ENCODE data around the gene SUSD5.
A peak's percentile ranks its signal among the peaks of the same experiment; 100 is the strongest.

The SUSD5 gene

DNA sequence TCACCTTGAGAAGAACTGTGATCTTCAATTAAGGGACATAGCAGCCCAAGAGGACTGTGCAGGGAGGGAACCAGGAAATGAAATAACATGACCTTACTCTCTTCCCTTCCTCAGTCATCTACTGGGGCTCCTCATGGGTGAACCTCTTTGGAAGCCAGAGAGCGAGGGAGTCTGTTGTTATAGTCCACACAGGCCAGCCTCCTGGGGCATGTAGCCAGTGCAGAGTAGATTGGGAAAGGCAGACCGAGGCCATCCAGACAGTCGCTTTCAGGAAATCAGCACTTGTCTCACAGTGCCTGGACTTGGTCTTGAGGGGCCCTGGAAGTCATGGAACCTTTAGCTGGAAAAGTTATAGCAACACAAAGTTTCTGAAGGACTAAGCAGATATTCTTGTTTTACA is 98.7 kb downstream of the SUSD5 start:
- Histone ChIP-seq H3K4me1 (ENCODE audit: control insufficient read depth, low read depth, low read length) (peaks cover 2% of the 10 kb centered on the region), H4K8ac (ENCODE audit: low read depth, low read length) (no peak overlapping the region), H3K79me2 (ENCODE audit: control insufficient read depth, insufficient read depth, low read length) (no peaks in the 10 kb centered on the region), H4K5ac (ENCODE audit: low read length) (no peak overlapping the region), H3K27me3 (ENCODE audit: insufficient read depth, low read length, poor library complexity) (no peaks in the 10 kb centered on the region), H3K18ac (ENCODE audit: low read length) (no peak overlapping the region), H3K9ac (ENCODE audit: low read length) (no peak overlapping the region), H2BK15ac (replicated peaks; ENCODE audit: low read depth) (no peak overlapping the region), H3K4ac (ENCODE audit: low read depth, low read length) (no peak overlapping the region), H3K56ac (ENCODE audit: low read length) (no peak overlapping the region), H2AK5ac (ENCODE audit: low read length) (no peak overlapping the region), H3K79me1 (ENCODE audit: low read length) (peaks cover 2% of the 10 kb centered on the region), H3K23ac (ENCODE audit: low read length) (no peak overlapping the region), H3K27ac (ENCODE audit: low read depth, low read length) (no peak overlapping the region), H2BK5ac (ENCODE audit: low read length) (no peak overlapping the region), H3K4me3 (ENCODE audit: low read length) (no peak overlapping the region), H3K4me2 (ENCODE audit: low read length) (no peak overlapping the region), H3K36me3 (ENCODE audit: control insufficient read depth, insufficient read depth, low read length) (no peaks in the 10 kb centered on the region), H2BK120ac (ENCODE audit: low read depth, low read length) (no peak overlapping the region)
- WGBS (ENCODE audit: extremely low coverage, insufficient coverage, low lambda C conversion rate): no CpG with 5 or more reads among the region's 3 CpGs
- no peak for DNase-seq

DNA sequence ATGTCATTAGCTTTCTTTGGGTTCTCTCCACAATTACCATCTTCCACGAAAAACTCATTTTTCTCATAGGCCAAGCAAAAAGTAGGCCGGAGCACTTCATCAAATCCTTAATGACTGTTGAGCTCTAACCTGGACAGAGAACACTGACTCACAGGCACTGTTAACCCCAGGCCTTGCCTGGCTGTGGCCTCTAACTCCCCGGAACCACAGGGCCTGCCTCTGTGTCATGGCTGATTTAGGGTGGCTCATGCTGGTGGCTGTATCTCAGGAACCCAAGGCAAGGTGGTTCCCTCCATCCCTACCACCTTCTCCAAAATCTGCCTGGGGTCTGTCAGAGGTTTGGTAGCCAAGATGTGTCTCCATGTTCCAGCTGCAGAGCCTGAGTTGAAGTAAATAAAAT is 101.1 kb downstream of the SUSD5 start:
- Histone ChIP-seq H2BK5ac (ENCODE audit: low read length) (no peak overlapping the region), H3K4ac (ENCODE audit: low read depth, low read length) (no peak overlapping the region), H3K18ac (ENCODE audit: low read length) (no peak overlapping the region), H2BK15ac (replicated peaks; ENCODE audit: low read depth) (no peak overlapping the region), H3K79me2 (ENCODE audit: control insufficient read depth, insufficient read depth, low read length) (no peaks in the 10 kb centered on the region), H2BK120ac (ENCODE audit: low read depth, low read length) (no peak overlapping the region), H3K9ac (ENCODE audit: low read length) (no peak overlapping the region), H3K4me1 (ENCODE audit: control insufficient read depth, low read depth, low read length) (peaks cover 2% of the 10 kb centered on the region), H3K23ac (ENCODE audit: low read length) (no peak overlapping the region), H3K4me2 (ENCODE audit: low read length) (no peak overlapping the region), H3K27me3 (ENCODE audit: insufficient read depth, low read length, poor library complexity) (no peaks in the 10 kb centered on the region), H3K27ac (ENCODE audit: low read depth, low read length) (no peak overlapping the region), H2AK5ac (ENCODE audit: low read length) (no peak overlapping the region), H3K4me3 (ENCODE audit: low read length) (no peak overlapping the region), H4K8ac (ENCODE audit: low read depth, low read length) (no peak overlapping the region), H3K56ac (ENCODE audit: low read length) (no peak overlapping the region), H4K5ac (ENCODE audit: low read length) (no peak overlapping the region), H3K36me3 (ENCODE audit: control insufficient read depth, insufficient read depth, low read length) (no peaks in the 10 kb centered on the region), H3K79me1 (ENCODE audit: low read length) (peaks cover 2% of the 10 kb centered on the region)
- WGBS (ENCODE audit: extremely low coverage, insufficient coverage, low lambda C conversion rate): no CpG with 5 or more reads among the region's 3 CpGs
- DNase-seq: no peak

DNA sequence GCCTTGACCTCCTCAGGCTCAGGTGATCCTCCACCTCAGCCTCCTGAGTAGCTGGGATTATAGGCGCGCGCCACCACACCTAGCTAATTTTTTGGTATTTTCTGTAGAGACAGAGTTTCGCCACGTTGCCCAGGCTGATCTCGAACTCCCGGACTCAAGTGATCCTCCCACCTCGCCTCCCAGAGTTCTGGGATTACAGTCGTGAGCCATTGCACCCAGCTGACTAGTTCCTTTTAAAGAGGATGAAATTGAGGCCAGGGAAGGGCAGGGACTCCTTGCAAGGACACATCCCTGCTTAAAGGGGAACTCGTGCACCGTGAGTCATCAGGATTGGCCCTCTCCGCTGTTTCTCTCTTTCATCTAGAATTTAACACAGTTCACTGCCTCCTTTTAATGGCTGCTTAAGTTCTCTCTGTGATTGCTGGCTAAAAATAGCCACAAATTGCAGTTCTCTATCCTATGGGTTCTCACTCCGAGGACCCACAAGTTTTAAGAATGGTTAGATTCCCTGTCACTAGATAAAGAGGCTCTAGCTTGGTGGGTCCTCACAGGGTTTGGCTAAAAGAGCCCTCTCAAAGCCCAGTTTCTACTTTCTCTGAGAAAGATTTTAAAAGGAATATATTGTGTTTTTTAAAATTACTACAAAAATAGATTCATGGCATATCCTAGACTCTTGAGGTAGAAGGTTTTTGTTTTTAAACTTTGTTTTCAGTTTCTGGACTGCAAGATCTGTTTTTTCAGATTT is 103.4 kb downstream of the SUSD5 start:
- no peak overlapping the region for H4K5ac ChIP-seq (ENCODE audit: low read length)
- no peak overlapping the region for H4K8ac ChIP-seq (ENCODE audit: low read depth, low read length)
- peak overlapping the region; percentile 18 for H3K56ac ChIP-seq (ENCODE audit: low read length)
- H3K79me2 ChIP-seq (ENCODE audit: control insufficient read depth, insufficient read depth, low read length): no peaks in the 10 kb centered on the region
- DNase-seq: peak; percentile 51
- no peak overlapping the region for H2BK15ac ChIP-seq (replicated peaks; ENCODE audit: low read depth)
- no peak overlapping the region for H3K4me3 ChIP-seq (ENCODE audit: low read length)
- H3K9ac ChIP-seq (ENCODE audit: low read length): peak overlapping the region; percentile 32
- no peak overlapping the region for H2AK5ac ChIP-seq (ENCODE audit: low read length)
- peaks cover 2% of the 10 kb centered on the region for H3K4me1 ChIP-seq (ENCODE audit: control insufficient read depth, low read depth, low read length)
- no peaks in the 10 kb centered on the region for H3K36me3 ChIP-seq (ENCODE audit: control insufficient read depth, insufficient read depth, low read length)
- H3K18ac ChIP-seq (ENCODE audit: low read length): no peak overlapping the region
- H2BK5ac ChIP-seq (ENCODE audit: low read length): no peak overlapping the region
- H3K79me1 ChIP-seq (ENCODE audit: low read length): peaks cover 2% of the 10 kb centered on the region
- peak overlapping the region; percentile 25 for H3K4me2 ChIP-seq (ENCODE audit: low read length)
- WGBS (ENCODE audit: extremely low coverage, insufficient coverage, low lambda C conversion rate): no CpG with 5 or more reads among the region's 13 CpGs
- no peaks in the 10 kb centered on the region for H3K27me3 ChIP-seq (ENCODE audit: insufficient read depth, low read length, poor library complexity)
- no peak overlapping the region for H3K23ac ChIP-seq (ENCODE audit: low read length)
- no peak overlapping the region for H3K4ac ChIP-seq (ENCODE audit: low read depth, low read length)
- H2BK120ac ChIP-seq (ENCODE audit: low read depth, low read length): no peak overlapping the region
- H3K27ac ChIP-seq (ENCODE audit: low read depth, low read length): peak overlapping the region; percentile 34

DNA sequence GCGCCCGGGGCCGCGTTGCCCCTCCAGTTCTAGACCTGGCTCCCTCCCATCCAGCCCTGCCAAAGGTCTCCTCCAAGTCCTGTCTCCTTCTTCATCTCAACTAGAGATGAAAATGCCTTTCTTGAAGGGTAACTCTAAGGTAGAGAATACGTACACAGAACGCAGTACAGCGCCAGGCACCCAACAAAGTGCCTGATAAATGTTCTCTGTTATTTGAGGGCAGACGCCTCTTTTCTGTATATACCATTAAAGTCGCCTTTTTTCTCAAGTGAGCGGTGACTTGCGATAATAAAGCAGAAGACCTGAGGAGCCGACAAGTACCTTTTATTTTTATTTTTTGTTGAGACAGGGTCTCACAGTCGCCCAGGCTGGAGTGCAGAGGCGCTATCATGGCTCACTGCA is 104.0 kb downstream of the SUSD5 start:
- Histone ChIP-seq H3K4me2 (ENCODE audit: low read length) (peak overlapping the region; percentile 8), H2BK5ac (ENCODE audit: low read length) (no peak overlapping the region), H2AK5ac (ENCODE audit: low read length) (no peak overlapping the region), H2BK120ac (ENCODE audit: low read depth, low read length) (no peak overlapping the region), H3K4me3 (ENCODE audit: low read length) (no peak overlapping the region), H3K79me1 (ENCODE audit: low read length) (peaks cover 1% of the 10 kb centered on the region), H3K18ac (ENCODE audit: low read length) (no peak overlapping the region), H3K27me3 (ENCODE audit: insufficient read depth, low read length, poor library complexity) (no peaks in the 10 kb centered on the region), H3K4ac (ENCODE audit: low read depth, low read length) (no peak overlapping the region), H3K9ac (ENCODE audit: low read length) (no peak overlapping the region), H3K4me1 (ENCODE audit: control insufficient read depth, low read depth, low read length) (peaks cover 2% of the 10 kb centered on the region), H3K79me2 (ENCODE audit: control insufficient read depth, insufficient read depth, low read length) (no peaks in the 10 kb centered on the region), H3K56ac (ENCODE audit: low read length) (no peak overlapping the region), H3K23ac (ENCODE audit: low read length) (no peak overlapping the region), H3K27ac (ENCODE audit: low read depth, low read length) (peak overlapping the region; percentile 34), H4K5ac (ENCODE audit: low read length) (no peak overlapping the region), H4K8ac (ENCODE audit: low read depth, low read length) (no peak overlapping the region), H2BK15ac (replicated peaks; ENCODE audit: low read depth) (no peak overlapping the region), H3K36me3 (ENCODE audit: control insufficient read depth, insufficient read depth, low read length) (no peaks in the 10 kb centered on the region)
- WGBS (ENCODE audit: extremely low coverage, insufficient coverage, low lambda C conversion rate): no CpG with 5 or more reads among the region's 14 CpGs
- no peak for DNase-seq

DNA sequence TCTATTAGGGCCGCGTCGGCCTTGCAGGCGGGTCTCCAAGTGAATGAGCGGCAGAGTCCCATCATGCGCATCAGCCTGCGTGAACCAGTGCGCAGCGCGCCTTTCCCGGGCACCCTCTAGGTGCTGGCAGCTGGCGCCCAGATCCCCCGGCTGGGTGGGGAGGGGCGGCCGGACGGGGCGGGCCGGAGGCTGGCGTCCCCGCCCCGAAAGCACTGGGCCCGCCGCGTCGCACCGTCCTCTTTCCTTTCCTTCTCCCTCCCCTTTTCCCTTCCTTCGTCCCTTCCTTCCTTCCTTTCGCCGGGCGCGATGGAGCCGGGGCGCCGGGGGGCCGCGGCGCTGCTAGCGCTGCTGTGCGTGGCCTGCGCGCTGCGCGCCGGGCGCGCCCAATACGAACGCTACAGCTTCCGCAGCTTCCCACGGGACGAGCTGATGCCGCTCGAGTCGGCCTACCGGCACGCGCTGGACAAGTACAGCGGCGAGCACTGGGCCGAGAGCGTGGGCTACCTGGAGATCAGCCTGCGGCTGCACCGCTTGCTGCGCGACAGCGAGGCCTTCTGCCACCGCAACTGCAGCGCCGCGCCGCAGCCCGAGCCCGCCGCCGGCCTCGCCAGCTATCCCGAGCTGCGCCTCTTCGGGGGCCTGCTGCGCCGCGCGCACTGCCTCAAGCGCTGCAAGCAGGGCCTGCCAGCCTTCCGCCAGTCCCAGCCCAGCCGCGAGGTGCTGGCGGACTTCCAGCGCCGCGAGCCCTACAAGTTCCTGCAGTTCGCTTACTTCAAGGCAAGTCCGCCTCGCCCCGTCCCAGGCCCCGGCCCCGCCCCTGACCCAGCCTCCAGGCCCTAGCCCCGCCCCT is 104.6 kb downstream of the SUSD5 start, which contains the start of gene CRTAP:
Gene CRTAP, plus strand, starts transcription at position 243 of the 850 bp plus-strand sequence. Its CDS starts 64 bp downstream, at position 307.
- peak within 1 kb of the TSS; percentile 90 for H3K9ac ChIP-seq (ENCODE audit: low read length)
- peak within 1 kb of the TSS; percentile 72 for H3K23ac ChIP-seq (ENCODE audit: low read length)
- no peak within 1 kb of the TSS for H2BK15ac ChIP-seq (replicated peaks; ENCODE audit: low read depth)
- H3K4ac ChIP-seq (ENCODE audit: low read depth, low read length): no peak within 1 kb of the TSS
- DNase-seq: peak; percentile 97
- H3K36me3 ChIP-seq (ENCODE audit: control insufficient read depth, insufficient read depth, low read length): no peaks in the 10 kb centered on the region
- H3K4me2 ChIP-seq (ENCODE audit: low read length): peak within 1 kb of the TSS; percentile 66
- no peaks in the 10 kb centered on the region for H3K27me3 ChIP-seq (ENCODE audit: insufficient read depth, low read length, poor library complexity)
- peak within 1 kb of the TSS; percentile 77 for H3K4me3 ChIP-seq (ENCODE audit: low read length)
- H4K5ac ChIP-seq (ENCODE audit: low read length): peak within 1 kb of the TSS; percentile 75
- H2BK5ac ChIP-seq (ENCODE audit: low read length): peak within 1 kb of the TSS; percentile 29
- no CpG with 5 or more reads among the region's 98 CpGs for WGBS (ENCODE audit: extremely low coverage, insufficient coverage, low lambda C conversion rate)
- no peaks in the 10 kb centered on the region for H3K79me1 ChIP-seq (ENCODE audit: low read length)
- no peaks in the 10 kb centered on the region for H3K79me2 ChIP-seq (ENCODE audit: control insufficient read depth, insufficient read depth, low read length)
- H4K8ac ChIP-seq (ENCODE audit: low read depth, low read length): peak within 1 kb of the TSS; percentile 65
- no peak within 1 kb of the TSS for H2BK120ac ChIP-seq (ENCODE audit: low read depth, low read length)
- H3K18ac ChIP-seq (ENCODE audit: low read length): peak within 1 kb of the TSS; percentile 33
- H3K4me1 ChIP-seq (ENCODE audit: control insufficient read depth, low read depth, low read length): peaks cover 2% of the 10 kb centered on the region
- no peak within 1 kb of the TSS for H2AK5ac ChIP-seq (ENCODE audit: low read length)
- peak within 1 kb of the TSS; percentile 97 for H3K56ac ChIP-seq (ENCODE audit: low read length)
- H3K27ac ChIP-seq (ENCODE audit: low read depth, low read length): peak within 1 kb of the TSS; percentile 59
